Measurements from ENCODE around the gene PSME3. TPM values are rescaled to one million over a fixed set of nuclear protein-coding genes. Genes with fewer than 3 reads are reported as not detected.
"Not testable (repeated sequence)": the region's sequence is repeated elsewhere in the genome, so short reads cannot be mapped to it uniquely, and the experiment has no call there.

Gene PSME3
- total and polyA plus RNA-seq, 10 donors: 19.1 to 96.4 (median 73.7) TPM

GRCh38 chr17:42865638-42866094 is 32.5 kb downstream of the PSME3 start:
- intact Hi-C loops (cut with DNase I; ENCODE audit: low total_unique reads): no loop called here
- Histone ChIP-seq H3K27ac (no peak overlapping the region), H3K4me1 (no peaks in the 10 kb centered on the region), H3K4me3 (no peak overlapping the region), H3K9me3 (peaks cover 0 to 8% (median 5%) of the 10 kb centered on the region in 8 donors), H3K36me3 (no peaks in the 10 kb centered on the region), H3K27me3 (replicated peaks in 1 of 7) (no peaks in the 10 kb centered on the region)
- WGBS, 5 donors: 80 to 94% (median 83%) methylated on average over 7 of the region's 7 CpGs
- no peak for DNase-seq
- TF ChIP-seq, protein P1, sequence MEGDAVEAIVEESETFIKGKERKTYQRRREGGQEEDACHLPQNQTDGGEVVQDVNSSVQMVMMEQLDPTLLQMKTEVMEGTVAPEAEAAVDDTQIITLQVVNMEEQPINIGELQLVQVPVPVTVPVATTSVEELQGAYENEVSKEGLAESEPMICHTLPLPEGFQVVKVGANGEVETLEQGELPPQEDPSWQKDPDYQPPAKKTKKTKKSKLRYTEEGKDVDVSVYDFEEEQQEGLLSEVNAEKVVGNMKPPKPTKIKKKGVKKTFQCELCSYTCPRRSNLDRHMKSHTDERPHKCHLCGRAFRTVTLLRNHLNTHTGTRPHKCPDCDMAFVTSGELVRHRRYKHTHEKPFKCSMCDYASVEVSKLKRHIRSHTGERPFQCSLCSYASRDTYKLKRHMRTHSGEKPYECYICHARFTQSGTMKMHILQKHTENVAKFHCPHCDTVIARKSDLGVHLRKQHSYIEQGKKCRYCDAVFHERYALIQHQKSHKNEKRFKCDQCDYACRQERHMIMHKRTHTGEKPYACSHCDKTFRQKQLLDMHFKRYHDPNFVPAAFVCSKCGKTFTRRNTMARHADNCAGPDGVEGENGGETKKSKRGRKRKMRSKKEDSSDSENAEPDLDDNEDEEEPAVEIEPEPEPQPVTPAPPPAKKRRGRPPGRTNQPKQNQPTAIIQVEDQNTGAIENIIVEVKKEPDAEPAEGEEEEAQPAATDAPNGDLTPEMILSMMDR (IDR thresholded peaks at IDR 0.05 in 8 of 11, conservative IDR thresholded peaks at IDR 0.05 in 3 of 11): no peak
- TF ChIP-seq POLR2A (IDR thresholded peaks at IDR 0.05) (no peak), POLR2AphosphoS5 (IDR thresholded peaks at IDR 0.05) (no peak)

DNA sequence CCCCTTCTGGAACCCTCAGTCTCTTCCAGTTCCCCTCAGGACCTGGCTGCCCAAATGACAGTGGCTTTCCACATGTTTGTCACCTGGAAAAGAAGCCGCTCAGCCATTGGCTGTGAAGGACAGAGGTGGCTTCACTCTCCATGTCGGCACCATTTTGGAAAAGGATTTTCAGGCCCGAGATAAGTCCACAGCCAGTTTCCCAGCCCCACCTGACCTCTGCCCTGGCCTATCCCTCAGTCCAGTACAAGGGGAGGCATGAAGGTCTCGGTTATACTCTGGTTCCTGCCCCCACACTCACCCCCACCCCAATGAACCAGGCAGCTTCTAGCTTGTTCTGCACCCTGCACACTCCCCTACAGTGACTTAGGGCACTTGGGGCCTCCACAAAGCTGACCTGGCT is 33.0 kb downstream of the PSME3 start:
- TF ChIP-seq POLR2AphosphoS5 (IDR thresholded peaks at IDR 0.05) (no peak), POLR2A (IDR thresholded peaks at IDR 0.05) (no peak)
- TF ChIP-seq, protein P1 (IDR thresholded peaks at IDR 0.05 in 8 of 11, conservative IDR thresholded peaks at IDR 0.05 in 3 of 11): no peak
- no peak overlapping the region for H3K27ac ChIP-seq
- no peaks in the 10 kb centered on the region for H3K27me3 ChIP-seq (replicated peaks in 1 of 7)
- intact Hi-C loops (cut with DNase I; ENCODE audit: low total_unique reads): no loop called here
- H3K4me3 ChIP-seq: no peak overlapping the region
- H3K4me1 ChIP-seq: no peaks in the 10 kb centered on the region
- H3K9me3 ChIP-seq: peaks cover 0 to 13% (median 11%) of the 10 kb centered on the region in 8 donors
- DNase-seq: no peak
- WGBS, 5 donors: 77 to 88% (median 82%) methylated on average over 4 of the region's 4 CpGs
- H3K36me3 ChIP-seq: no peaks in the 10 kb centered on the region

GRCh38 chr17:42866631-42867575 is 33.7 kb downstream of the PSME3 start:
- peaks cover 0 to 14% (median 11%) of the 10 kb centered on the region in 8 donors for H3K9me3 ChIP-seq
- H3K4me3 ChIP-seq: no peak overlapping the region
- no peak overlapping the region for H3K27ac ChIP-seq
- DNase-seq: no peak
- intact Hi-C loops (cut with DNase I; ENCODE audit: low total_unique reads): no loop called here
- no peaks in the 10 kb centered on the region for H3K4me1 ChIP-seq
- no peaks in the 10 kb centered on the region for H3K27me3 ChIP-seq (replicated peaks in 1 of 7)
- TF ChIP-seq, protein P1 (IDR thresholded peaks at IDR 0.05 in 8 of 11, conservative IDR thresholded peaks at IDR 0.05 in 3 of 11): no peak
- TF ChIP-seq POLR2A (IDR thresholded peaks at IDR 0.05): no peak
- TF ChIP-seq POLR2AphosphoS5 (IDR thresholded peaks at IDR 0.05): no peak
- WGBS, 5 donors: 51 to 80% (median 72%) methylated on average over 8 to 12 of the region's 12 CpGs
- H3K36me3 ChIP-seq: no peaks in the 10 kb centered on the region

DNA sequence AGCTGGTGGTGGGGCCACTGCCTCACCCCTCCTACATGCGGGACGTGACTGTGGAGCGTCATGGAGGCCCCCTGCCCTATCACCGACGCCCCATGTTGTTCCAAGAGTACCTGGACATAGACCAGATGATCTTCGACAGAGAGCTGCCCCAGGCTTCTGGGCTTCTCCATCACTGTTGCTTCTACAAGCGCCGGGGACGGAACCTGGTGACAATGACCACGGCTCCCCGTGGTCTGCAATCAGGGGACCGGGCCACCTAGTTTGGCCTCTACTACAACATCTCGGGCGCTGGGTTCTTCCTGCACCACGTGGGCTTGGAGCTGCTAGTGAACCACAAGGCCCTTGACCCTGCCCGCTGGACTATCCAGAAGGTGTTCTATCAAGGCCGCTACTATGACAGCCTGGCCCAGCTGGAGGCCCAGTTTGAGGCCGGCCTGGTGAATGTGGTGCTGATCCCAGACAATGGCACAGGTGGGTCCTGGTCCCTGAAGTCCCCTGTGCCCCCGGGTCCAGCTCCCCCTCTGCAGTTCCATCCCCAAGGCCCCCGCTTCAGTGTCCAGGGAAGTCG is 34.6 kb downstream of the PSME3 start:
- intact Hi-C loops (cut with DNase I; ENCODE audit: low total_unique reads); H3K27me3 ChIP-seq (replicated peaks in 1 of 7); H3K27ac ChIP-seq; H3K36me3 ChIP-seq; DNase-seq; H3K4me1 ChIP-seq; H3K4me3 ChIP-seq: not testable (repeated sequence)
- peaks cover 0 to 14% (median 11%) of the 10 kb centered on the region in 8 donors for H3K9me3 ChIP-seq
- WGBS, 5 donors: 91 to 97% (median 94%) methylated on average over 11 to 21 of the region's 21 CpGs
